ENCODE results near the gene SLC23A2.

SLC23A2 gene

DNA sequence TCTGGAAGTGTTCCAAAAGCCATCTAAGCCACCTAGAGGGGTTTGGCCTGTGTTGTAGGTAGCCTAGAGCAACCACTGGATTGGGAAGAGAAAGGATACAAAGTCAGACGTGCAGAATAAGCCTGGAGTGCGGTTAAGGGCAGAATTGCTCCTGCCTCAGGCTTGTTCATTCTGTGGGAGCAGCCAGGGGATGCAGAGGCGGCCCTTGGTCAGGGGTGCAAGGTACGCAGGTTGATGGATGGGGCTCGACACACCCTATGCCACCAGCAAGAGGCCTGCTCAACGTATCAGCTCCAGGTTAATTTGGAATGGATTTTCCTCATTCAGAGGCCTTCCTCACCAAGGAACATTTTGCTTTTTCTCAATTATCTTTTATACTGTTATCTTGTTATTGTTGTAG lies 129.8 kb downstream of the SLC23A2 start:
- H3K4me3 ChIP-seq (ENCODE audit: low read depth, low read length): no peak overlapping the region
- TF ChIP-seq, protein P1, sequence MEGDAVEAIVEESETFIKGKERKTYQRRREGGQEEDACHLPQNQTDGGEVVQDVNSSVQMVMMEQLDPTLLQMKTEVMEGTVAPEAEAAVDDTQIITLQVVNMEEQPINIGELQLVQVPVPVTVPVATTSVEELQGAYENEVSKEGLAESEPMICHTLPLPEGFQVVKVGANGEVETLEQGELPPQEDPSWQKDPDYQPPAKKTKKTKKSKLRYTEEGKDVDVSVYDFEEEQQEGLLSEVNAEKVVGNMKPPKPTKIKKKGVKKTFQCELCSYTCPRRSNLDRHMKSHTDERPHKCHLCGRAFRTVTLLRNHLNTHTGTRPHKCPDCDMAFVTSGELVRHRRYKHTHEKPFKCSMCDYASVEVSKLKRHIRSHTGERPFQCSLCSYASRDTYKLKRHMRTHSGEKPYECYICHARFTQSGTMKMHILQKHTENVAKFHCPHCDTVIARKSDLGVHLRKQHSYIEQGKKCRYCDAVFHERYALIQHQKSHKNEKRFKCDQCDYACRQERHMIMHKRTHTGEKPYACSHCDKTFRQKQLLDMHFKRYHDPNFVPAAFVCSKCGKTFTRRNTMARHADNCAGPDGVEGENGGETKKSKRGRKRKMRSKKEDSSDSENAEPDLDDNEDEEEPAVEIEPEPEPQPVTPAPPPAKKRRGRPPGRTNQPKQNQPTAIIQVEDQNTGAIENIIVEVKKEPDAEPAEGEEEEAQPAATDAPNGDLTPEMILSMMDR (IDR thresholded peaks at IDR 0.05; ENCODE audit: low read depth, low read length, missing control alignments): no peak
- in situ Hi-C loops (cut with HindIII; ENCODE audit: low pct_ligation_motif_present, low sequenced_read_pairs): no loop called here
- no peaks in the 10 kb centered on the region for H3K27me3 ChIP-seq (replicated peaks)
- no peak overlapping the region for H3K27ac ChIP-seq
- no peak for DNase-seq
- H3K36me3 ChIP-seq (replicated peaks): peaks cover 9% of the 10 kb centered on the region

- no peaks in the 10 kb centered on the region for H3K27me3 ChIP-seq (replicated peaks)
- TF ChIP-seq, protein P1 (IDR thresholded peaks at IDR 0.05; ENCODE audit: low read depth, low read length, missing control alignments): no peak
- in situ Hi-C loops (cut with HindIII; ENCODE audit: low pct_ligation_motif_present, low sequenced_read_pairs): no loop called here
- H3K27ac ChIP-seq: no peak overlapping the region
- H3K4me3 ChIP-seq (ENCODE audit: low read depth, low read length): no peak overlapping the region
- peaks cover 9% of the 10 kb centered on the region for H3K36me3 ChIP-seq (replicated peaks)
- no peak for DNase-seq
These were observed 130.4 kb downstream of the SLC23A2 start for GRCh38 chr20:4870906-4871305.

GRCh38 chr20:4869290-4870193 lies 131.8 kb downstream of the SLC23A2 start:
- Histone ChIP-seq H3K27me3 (replicated peaks) (no peaks in the 10 kb centered on the region), H3K27ac (no peak overlapping the region), H3K4me3 (ENCODE audit: low read depth, low read length) (no peak overlapping the region), H3K36me3 (replicated peaks) (peaks cover 9% of the 10 kb centered on the region)
- in situ Hi-C loops (cut with HindIII; ENCODE audit: low pct_ligation_motif_present, low sequenced_read_pairs): no loop called here
- no peak for DNase-seq
- TF ChIP-seq, protein P1 (IDR thresholded peaks at IDR 0.05; ENCODE audit: low read depth, low read length, missing control alignments): no peak

DNA sequence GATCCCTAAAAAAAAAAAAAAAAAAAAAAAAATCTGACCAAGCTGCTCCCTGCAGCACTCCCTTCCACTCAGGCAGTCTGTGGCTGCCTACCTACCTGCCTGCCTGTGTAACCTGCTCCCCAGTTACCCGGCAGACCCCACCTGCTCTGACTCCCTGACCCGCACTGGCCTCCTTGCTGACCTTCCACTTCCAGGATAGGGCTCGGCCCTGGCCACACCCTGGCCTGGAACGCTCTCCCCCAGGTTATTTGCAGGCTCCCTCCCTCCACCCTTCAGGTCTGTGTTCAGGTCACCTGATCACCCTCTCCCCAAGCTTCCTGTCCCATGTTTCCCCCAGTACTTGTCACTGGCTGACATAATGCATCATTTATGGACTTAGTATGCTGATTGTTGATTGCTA lies 134.3 kb downstream of the SLC23A2 start:
- TF ChIP-seq, protein P1 (IDR thresholded peaks at IDR 0.05; ENCODE audit: low read depth, low read length, missing control alignments): no peak
- H3K36me3 ChIP-seq (replicated peaks): peaks cover 3% of the 10 kb centered on the region
- DNase-seq: no peak
- H3K4me3 ChIP-seq (ENCODE audit: low read depth, low read length): no peak overlapping the region
- in situ Hi-C loops (cut with HindIII; ENCODE audit: low pct_ligation_motif_present, low sequenced_read_pairs): no loop called here
- no peak overlapping the region for H3K27ac ChIP-seq
- H3K27me3 ChIP-seq (replicated peaks): no peaks in the 10 kb centered on the region

DNA sequence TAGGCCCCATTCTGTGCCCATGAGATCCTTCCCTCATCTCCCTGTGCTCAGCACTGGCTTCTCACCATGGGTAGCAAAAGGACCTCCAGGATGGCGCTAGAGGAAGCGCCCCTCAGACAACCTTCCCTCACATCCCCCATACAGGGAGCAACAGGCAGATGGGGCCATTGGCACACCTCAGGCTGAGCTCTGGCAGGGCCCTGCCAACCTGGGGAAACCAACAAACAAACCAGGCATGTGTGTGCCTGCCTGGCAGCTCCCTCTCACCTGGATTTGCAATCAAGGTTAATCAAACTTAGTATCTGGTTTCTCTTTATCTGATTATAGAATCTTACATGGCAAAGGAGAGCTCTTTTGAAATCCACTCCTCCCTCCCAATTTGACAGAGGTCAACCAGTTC lies 134.9 kb downstream of the SLC23A2 start:
- TF ChIP-seq, protein P1 (IDR thresholded peaks at IDR 0.05; ENCODE audit: low read depth, low read length, missing control alignments): no peak
- DNase-seq: no peak
- no peak overlapping the region for H3K4me3 ChIP-seq (ENCODE audit: low read depth, low read length)
- H3K27me3 ChIP-seq (replicated peaks): no peaks in the 10 kb centered on the region
- in situ Hi-C loops (cut with HindIII; ENCODE audit: low pct_ligation_motif_present, low sequenced_read_pairs): no loop called here
- peaks cover 3% of the 10 kb centered on the region for H3K36me3 ChIP-seq (replicated peaks)
- no peak overlapping the region for H3K27ac ChIP-seq
